HEK293 (cell line): Measurements from ENCODE around the gene C12orf57.
A peak's percentile ranks its signal among the peaks of the same experiment; 100 is the strongest.

ENCODE experiments used
- EGR2 ChIP-seq: fragments of 450-650 bp; formaldehyde crosslinking; IDR thresholded peaks from 2 replicates; pipeline ENCODE4 v1.5.1; 2016; ENCODE audit warnings: low read depth, missing biosample characterization, missing genetic modification characterization
- KLF1 ChIP-seq: fragments of 450-650 bp; formaldehyde crosslinking; IDR thresholded peaks from 2 replicates; pipeline ENCODE4 v1.5.1; 2016; ENCODE audit warnings: missing biosample characterization, missing genetic modification characterization
- KLF8 ChIP-seq: fragments of 450-650 bp; formaldehyde crosslinking; IDR thresholded peaks from 2 replicates; pipeline ENCODE4 v1.5.1; 2016; ENCODE audit warnings: missing biosample characterization, missing genetic modification characterization
- KLF9 ChIP-seq: fragments of 450-650 bp; formaldehyde crosslinking; IDR thresholded peaks from 2 replicates; pipeline ENCODE4 v1.5.1; 2016; ENCODE audit warnings: missing biosample characterization, missing genetic modification characterization, low read depth
- SCRT2 ChIP-seq: fragments of 450-650 bp; formaldehyde crosslinking; IDR thresholded peaks from 2 replicates; pipeline ENCODE4 v1.5.1; 2016; ENCODE audit warnings: missing biosample characterization, missing genetic modification characterization
- SETDB1 ChIP-seq: IDR thresholded peaks from one replicate; pipeline ENCODE4 v1.6.1; 2017; ENCODE audit warnings: mild to moderate bottlenecking, low read length, moderate library complexity, mixed read lengths; ENCODE audit not compliant: insufficient read length
- SP2 ChIP-seq: fragments of 450-650 bp; formaldehyde crosslinking; IDR thresholded peaks from 2 replicates; pipeline ENCODE4 v1.5.1; 2016; ENCODE audit warnings: missing biosample characterization, missing genetic modification characterization
- ZBTB1 ChIP-seq: fragments of 450-650 bp; formaldehyde crosslinking; IDR thresholded peaks from 2 replicates; pipeline ENCODE4 v1.5.1; 2016; ENCODE audit warnings: missing biosample characterization, missing genetic modification characterization
- ZBTB48 ChIP-seq: fragments of 450-650 bp; formaldehyde crosslinking; IDR thresholded peaks from 2 replicates; pipeline ENCODE4 v1.5.1; 2016; ENCODE audit warnings: missing biosample characterization, missing genetic modification characterization
- ZBTB8A ChIP-seq: fragments of 450-650 bp; formaldehyde crosslinking; IDR thresholded peaks from 2 replicates; pipeline ENCODE4 v1.5.1; 2016; ENCODE audit warnings: missing biosample characterization, missing genetic modification characterization
- ZEB2 ChIP-seq: fragments of 450-650 bp; formaldehyde crosslinking; IDR thresholded peaks from 2 replicates; pipeline ENCODE4 v1.5.1; 2016; ENCODE audit warnings: missing biosample characterization, missing genetic modification characterization
- ZNF121 ChIP-seq: fragments of 450-650 bp; formaldehyde crosslinking; IDR thresholded peaks from 2 replicates; pipeline ENCODE4 v1.5.1; 2016; ENCODE audit warnings: missing biosample characterization, missing genetic modification characterization
- ZNF16 ChIP-seq: fragments of 450-650 bp; formaldehyde crosslinking; IDR thresholded peaks from 2 replicates; pipeline ENCODE4 v1.5.1; 2016; ENCODE audit warnings: low read depth, missing biosample characterization, missing genetic modification characterization
- ZNF184 ChIP-seq: fragments of 450-650 bp; IDR thresholded peaks from 2 replicates; pipeline ENCODE4 v1.5.1; 2018; ENCODE audit warnings: missing biosample characterization, mild to moderate bottlenecking, missing genetic modification characterization
- ZNF302 ChIP-seq: fragments of 450-650 bp; formaldehyde crosslinking; IDR thresholded peaks from 2 replicates; pipeline ENCODE4 v1.5.1; 2016; ENCODE audit warnings: missing biosample characterization, missing genetic modification characterization, low read depth
- ZNF501 ChIP-seq: fragments of 450-650 bp; formaldehyde crosslinking; IDR thresholded peaks from 2 replicates; pipeline ENCODE4 v1.5.1; 2016; ENCODE audit warnings: missing biosample characterization, missing genetic modification characterization
- ZNF600 ChIP-seq: fragments of 450-650 bp; formaldehyde crosslinking; IDR thresholded peaks from 2 replicates; pipeline ENCODE4 v1.5.1; 2016; ENCODE audit warnings: missing biosample characterization, missing genetic modification characterization
- ZNF610 ChIP-seq: fragments of 450-650 bp; formaldehyde crosslinking; IDR thresholded peaks from 2 replicates; pipeline ENCODE4 v1.5.1; 2016; ENCODE audit warnings: missing biosample characterization, missing genetic modification characterization, borderline replicate concordance
- ZNF677 ChIP-seq: fragments of 450-650 bp; IDR thresholded peaks from 2 replicates; pipeline ENCODE4 v1.5.0; 2018; ENCODE audit warnings: missing biosample characterization, mild to moderate bottlenecking, missing genetic modification characterization, moderate library complexity
- ZNF707 ChIP-seq: fragments of 450-650 bp; formaldehyde crosslinking; IDR thresholded peaks from 2 replicates; pipeline ENCODE4 v1.5.1; 2016; ENCODE audit warnings: missing biosample characterization, missing genetic modification characterization
- ZNF785 ChIP-seq: fragments of 450-650 bp; formaldehyde crosslinking; IDR thresholded peaks from 2 replicates; pipeline ENCODE4 v1.5.1; 2016; ENCODE audit warnings: missing biosample characterization, missing genetic modification characterization
- ZXDB ChIP-seq: fragments of 450-650 bp; formaldehyde crosslinking; IDR thresholded peaks from 2 replicates; pipeline ENCODE4 v1.5.1; 2016; ENCODE audit warnings: missing biosample characterization, missing genetic modification characterization
- TF ChIP-seq, protein P1 (sequence below): fragments of 450-650 bp; formaldehyde crosslinking; IDR thresholded peaks from 2 replicates; pipeline ENCODE4 v1.5.1; 2017; ENCODE audit warnings: missing biosample characterization, missing genetic modification characterization
- TF ChIP-seq, protein P2 (sequence below): fragments of 450-650 bp; formaldehyde crosslinking; IDR thresholded peaks from 2 replicates; pipeline ENCODE4 v1.5.1; 2016; ENCODE audit warnings: missing biosample characterization, missing genetic modification characterization
- TF ChIP-seq, protein P3 (sequence below): fragments of 450-650 bp; formaldehyde crosslinking; IDR thresholded peaks from 2 replicates; pipeline ENCODE4 v1.5.1; 2016; ENCODE audit warnings: missing biosample characterization, missing genetic modification characterization, borderline replicate concordance
- TF ChIP-seq, protein P4 (sequence below): fragments of 450-650 bp; formaldehyde crosslinking; IDR thresholded peaks from 2 replicates; pipeline ENCODE4 v1.5.1; 2016; ENCODE audit warnings: missing biosample characterization, missing genetic modification characterization
- TF ChIP-seq, protein P5 (sequence below): fragments of 450-650 bp; formaldehyde crosslinking; IDR thresholded peaks from 2 replicates; pipeline ENCODE4 v1.5.1; 2016; ENCODE audit warnings: missing biosample characterization, missing genetic modification characterization

Gene C12orf57

DNA sequence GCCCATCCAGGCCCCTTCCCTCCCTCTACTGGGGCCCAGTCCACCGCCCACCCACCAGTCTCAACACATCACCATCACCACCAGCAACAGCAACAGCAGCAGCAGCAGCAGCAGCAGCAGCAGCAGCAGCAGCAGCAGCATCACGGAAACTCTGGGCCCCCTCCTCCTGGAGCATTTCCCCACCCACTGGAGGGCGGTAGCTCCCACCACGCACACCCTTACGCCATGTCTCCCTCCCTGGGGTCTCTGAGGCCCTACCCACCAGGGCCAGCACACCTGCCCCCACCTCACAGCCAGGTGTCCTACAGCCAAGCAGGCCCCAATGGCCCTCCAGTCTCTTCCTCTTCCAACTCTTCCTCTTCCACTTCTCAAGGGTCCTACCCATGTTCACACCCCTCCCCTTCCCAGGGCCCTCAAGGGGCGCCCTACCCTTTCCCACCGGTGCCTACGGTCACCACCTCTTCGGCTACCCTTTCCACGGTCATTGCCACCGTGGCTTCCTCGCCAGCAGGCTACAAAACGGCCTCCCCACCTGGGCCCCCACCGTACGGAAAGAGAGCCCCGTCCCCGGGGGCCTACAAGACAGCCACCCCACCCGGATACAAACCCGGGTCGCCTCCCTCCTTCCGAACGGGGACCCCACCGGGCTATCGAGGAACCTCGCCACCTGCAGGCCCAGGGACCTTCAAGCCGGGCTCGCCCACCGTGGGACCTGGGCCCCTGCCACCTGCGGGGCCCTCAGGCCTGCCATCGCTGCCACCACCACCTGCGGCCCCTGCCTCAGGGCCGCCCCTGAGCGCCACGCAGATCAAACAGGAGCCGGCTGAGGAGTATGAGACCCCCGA lies 7.0 kb upstream of the C12orf57 start (continued):
- TF ChIP-seq, protein P1, sequence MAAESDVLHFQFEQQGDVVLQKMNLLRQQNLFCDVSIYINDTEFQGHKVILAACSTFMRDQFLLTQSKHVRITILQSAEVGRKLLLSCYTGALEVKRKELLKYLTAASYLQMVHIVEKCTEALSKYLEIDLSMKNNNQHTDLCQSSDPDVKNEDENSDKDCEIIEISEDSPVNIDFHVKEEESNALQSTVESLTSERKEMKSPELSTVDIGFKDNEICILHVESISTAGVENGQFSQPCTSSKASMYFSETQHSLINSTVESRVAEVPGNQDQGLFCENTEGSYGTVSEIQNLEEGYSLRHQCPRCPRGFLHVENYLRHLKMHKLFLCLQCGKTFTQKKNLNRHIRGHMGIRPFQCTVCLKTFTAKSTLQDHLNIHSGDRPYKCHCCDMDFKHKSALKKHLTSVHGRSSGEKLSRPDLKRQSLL: no peak
- TF ChIP-seq ZNF785 (tag by site-specific recombination) (no peak), ZBTB48 (tag by site-specific recombination) (0 out of 2 replicates have a peak, but pooled peaks have one; percentile 42), ZNF677 (tag by site-specific recombination) (no peak), ZNF501 (tag by site-specific recombination) (0 out of 2 replicates have a peak, but pooled peaks have one; percentile 23), ZNF302 (no peak), ZXDB (tag by site-specific recombination) (no peak), EGR2 (tag by site-specific recombination) (peak; percentile 85), ZNF610 (tag by site-specific recombination) (no peak), SP2 (tag by site-specific recombination) (peak; percentile 84), KLF1 (tag by site-specific recombination) (peak; percentile 70), ZNF600 (tag by site-specific recombination) (peak; percentile 73), KLF9 (tag by site-specific recombination) (0 out of 2 replicates have a peak, but pooled peaks have one; percentile 9), ZBTB1 (tag by site-specific recombination) (0 out of 2 replicates have a peak, but pooled peaks have one; percentile 9), SCRT2 (tag by site-specific recombination) (peak; percentile 75), ZNF121 (tag by site-specific recombination) (no peak), SETDB1 (no peak), ZNF184 (tag by site-specific recombination) (no peak), ZNF707 (tag by site-specific recombination) (no peak), KLF8 (tag by site-specific recombination) (peak; percentile 37; the same call in 1 of the 2 replicates), ZNF16 (tag by site-specific recombination) (no peak), ZBTB8A (tag by site-specific recombination) (peak; percentile 57), ZEB2 (tag by site-specific recombination) (peak; percentile 93)
- TF ChIP-seq, protein P2, sequence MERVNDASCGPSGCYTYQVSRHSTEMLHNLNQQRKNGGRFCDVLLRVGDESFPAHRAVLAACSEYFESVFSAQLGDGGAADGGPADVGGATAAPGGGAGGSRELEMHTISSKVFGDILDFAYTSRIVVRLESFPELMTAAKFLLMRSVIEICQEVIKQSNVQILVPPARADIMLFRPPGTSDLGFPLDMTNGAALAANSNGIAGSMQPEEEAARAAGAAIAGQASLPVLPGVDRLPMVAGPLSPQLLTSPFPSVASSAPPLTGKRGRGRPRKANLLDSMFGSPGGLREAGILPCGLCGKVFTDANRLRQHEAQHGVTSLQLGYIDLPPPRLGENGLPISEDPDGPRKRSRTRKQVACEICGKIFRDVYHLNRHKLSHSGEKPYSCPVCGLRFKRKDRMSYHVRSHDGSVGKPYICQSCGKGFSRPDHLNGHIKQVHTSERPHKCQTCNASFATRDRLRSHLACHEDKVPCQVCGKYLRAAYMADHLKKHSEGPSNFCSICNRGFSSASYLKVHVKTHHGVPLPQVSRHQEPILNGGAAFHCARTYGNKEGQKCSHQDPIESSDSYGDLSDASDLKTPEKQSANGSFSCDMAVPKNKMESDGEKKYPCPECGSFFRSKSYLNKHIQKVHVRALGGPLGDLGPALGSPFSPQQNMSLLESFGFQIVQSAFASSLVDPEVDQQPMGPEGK (tag by site-specific recombination): peak; percentile 80
- TF ChIP-seq, protein P3, sequence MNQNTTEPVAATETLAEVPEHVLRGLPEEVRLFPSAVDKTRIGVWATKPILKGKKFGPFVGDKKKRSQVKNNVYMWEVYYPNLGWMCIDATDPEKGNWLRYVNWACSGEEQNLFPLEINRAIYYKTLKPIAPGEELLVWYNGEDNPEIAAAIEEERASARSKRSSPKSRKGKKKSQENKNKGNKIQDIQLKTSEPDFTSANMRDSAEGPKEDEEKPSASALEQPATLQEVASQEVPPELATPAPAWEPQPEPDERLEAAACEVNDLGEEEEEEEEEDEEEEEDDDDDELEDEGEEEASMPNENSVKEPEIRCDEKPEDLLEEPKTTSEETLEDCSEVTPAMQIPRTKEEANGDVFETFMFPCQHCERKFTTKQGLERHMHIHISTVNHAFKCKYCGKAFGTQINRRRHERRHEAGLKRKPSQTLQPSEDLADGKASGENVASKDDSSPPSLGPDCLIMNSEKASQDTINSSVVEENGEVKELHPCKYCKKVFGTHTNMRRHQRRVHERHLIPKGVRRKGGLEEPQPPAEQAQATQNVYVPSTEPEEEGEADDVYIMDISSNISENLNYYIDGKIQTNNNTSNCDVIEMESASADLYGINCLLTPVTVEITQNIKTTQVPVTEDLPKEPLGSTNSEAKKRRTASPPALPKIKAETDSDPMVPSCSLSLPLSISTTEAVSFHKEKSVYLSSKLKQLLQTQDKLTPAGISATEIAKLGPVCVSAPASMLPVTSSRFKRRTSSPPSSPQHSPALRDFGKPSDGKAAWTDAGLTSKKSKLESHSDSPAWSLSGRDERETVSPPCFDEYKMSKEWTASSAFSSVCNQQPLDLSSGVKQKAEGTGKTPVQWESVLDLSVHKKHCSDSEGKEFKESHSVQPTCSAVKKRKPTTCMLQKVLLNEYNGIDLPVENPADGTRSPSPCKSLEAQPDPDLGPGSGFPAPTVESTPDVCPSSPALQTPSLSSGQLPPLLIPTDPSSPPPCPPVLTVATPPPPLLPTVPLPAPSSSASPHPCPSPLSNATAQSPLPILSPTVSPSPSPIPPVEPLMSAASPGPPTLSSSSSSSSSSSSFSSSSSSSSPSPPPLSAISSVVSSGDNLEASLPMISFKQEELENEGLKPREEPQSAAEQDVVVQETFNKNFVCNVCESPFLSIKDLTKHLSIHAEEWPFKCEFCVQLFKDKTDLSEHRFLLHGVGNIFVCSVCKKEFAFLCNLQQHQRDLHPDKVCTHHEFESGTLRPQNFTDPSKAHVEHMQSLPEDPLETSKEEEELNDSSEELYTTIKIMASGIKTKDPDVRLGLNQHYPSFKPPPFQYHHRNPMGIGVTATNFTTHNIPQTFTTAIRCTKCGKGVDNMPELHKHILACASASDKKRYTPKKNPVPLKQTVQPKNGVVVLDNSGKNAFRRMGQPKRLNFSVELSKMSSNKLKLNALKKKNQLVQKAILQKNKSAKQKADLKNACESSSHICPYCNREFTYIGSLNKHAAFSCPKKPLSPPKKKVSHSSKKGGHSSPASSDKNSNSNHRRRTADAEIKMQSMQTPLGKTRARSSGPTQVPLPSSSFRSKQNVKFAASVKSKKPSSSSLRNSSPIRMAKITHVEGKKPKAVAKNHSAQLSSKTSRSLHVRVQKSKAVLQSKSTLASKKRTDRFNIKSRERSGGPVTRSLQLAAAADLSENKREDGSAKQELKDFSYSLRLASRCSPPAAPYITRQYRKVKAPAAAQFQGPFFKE: peak; percentile 29; the same call in 1 of the 2 replicates
- TF ChIP-seq, protein P4, sequence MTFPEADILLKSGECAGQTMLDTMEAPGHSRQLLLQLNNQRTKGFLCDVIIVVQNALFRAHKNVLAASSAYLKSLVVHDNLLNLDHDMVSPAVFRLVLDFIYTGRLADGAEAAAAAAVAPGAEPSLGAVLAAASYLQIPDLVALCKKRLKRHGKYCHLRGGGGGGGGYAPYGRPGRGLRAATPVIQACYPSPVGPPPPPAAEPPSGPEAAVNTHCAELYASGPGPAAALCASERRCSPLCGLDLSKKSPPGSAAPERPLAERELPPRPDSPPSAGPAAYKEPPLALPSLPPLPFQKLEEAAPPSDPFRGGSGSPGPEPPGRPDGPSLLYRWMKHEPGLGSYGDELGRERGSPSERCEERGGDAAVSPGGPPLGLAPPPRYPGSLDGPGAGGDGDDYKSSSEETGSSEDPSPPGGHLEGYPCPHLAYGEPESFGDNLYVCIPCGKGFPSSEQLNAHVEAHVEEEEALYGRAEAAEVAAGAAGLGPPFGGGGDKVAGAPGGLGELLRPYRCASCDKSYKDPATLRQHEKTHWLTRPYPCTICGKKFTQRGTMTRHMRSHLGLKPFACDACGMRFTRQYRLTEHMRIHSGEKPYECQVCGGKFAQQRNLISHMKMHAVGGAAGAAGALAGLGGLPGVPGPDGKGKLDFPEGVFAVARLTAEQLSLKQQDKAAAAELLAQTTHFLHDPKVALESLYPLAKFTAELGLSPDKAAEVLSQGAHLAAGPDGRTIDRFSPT: peak; percentile 29; the same call in 1 of the 2 replicates
- TF ChIP-seq, protein P5, sequence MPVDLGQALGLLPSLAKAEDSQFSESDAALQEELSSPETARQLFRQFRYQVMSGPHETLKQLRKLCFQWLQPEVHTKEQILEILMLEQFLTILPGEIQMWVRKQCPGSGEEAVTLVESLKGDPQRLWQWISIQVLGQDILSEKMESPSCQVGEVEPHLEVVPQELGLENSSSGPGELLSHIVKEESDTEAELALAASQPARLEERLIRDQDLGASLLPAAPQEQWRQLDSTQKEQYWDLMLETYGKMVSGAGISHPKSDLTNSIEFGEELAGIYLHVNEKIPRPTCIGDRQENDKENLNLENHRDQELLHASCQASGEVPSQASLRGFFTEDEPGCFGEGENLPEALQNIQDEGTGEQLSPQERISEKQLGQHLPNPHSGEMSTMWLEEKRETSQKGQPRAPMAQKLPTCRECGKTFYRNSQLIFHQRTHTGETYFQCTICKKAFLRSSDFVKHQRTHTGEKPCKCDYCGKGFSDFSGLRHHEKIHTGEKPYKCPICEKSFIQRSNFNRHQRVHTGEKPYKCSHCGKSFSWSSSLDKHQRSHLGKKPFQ (tag by site-specific recombination): peak; percentile 73; the same call in 1 of the 2 replicates
